HG02938 (cell line): ENCODE data around the gene PAH.

Experiments used
- ATAC-seq: cut with Tn5 transposase; IDR thresholded peaks from one replicate; pipeline ENCODE4 v1.9.1; 2021; ENCODE audit warnings: mild to moderate bottlenecking, moderate library complexity; ENCODE audit not compliant: unreplicated experiment

Gene PAH

GRCh38 chr12:102950950-102951619 is 34.0 kb upstream of the PAH start:
- no peak for ATAC-seq

- ATAC-seq: no peak
Measured at GRCh38 chr12:102950107-102950949, 33.3 kb upstream of the PAH start.

- ATAC-seq: no peak
Measured at GRCh38 chr12:102948941-102949352, 31.9 kb upstream of the PAH start.

- ATAC-seq: no peak
Measured at GRCh38 chr12:102946042-102946441, 29.0 kb upstream of the PAH start.

GRCh38 chr12:102939670-102940222 is 22.7 kb upstream of the PAH start:
- no peak for ATAC-seq

- no peak for ATAC-seq
Measured at GRCh38 chr12:102939059-102939458, 22.0 kb upstream of the PAH start.

- no peak for ATAC-seq
Measured at GRCh38 chr12:102933168-102933567, 16.1 kb upstream of the PAH start.

- no peak for ATAC-seq
Measured at GRCh38 chr12:102927220-102927619, 10.2 kb upstream of the PAH start.

- no peak for ATAC-seq
Measured at GRCh38 chr12:102921240-102921639, 4.2 kb upstream of the PAH start.

GRCh38 chr12:102920271-102920670 is 3.2 kb upstream of the PAH start:
- ATAC-seq: no peak

- ATAC-seq: no peak
Measured at GRCh38 chr12:102918840-102919239, 1.8 kb upstream of the PAH start.

GRCh38 chr12:102916252-102917025 is 605 bp downstream of the PAH start:
- no peak for ATAC-seq

- ATAC-seq: no peak
Measured at GRCh38 chr12:102913453-102914226, 3.4 kb downstream of the PAH start.

GRCh38 chr12:102912258-102912657 is 4.8 kb downstream of the PAH start:
- no peak for ATAC-seq

GRCh38 chr12:102911320-102911719 is 5.7 kb downstream of the PAH start:
- no peak for ATAC-seq

- no peak for ATAC-seq
Measured at GRCh38 chr12:102910792-102911191, 6.3 kb downstream of the PAH start.

GRCh38 chr12:102910137-102910536 is 6.9 kb downstream of the PAH start:
- no peak for ATAC-seq

GRCh38 chr12:102907918-102908317 is 9.1 kb downstream of the PAH start:
- no peak for ATAC-seq

- ATAC-seq: no peak
Measured at GRCh38 chr12:102905229-102905628, 11.8 kb downstream of the PAH start.

- ATAC-seq: no peak
Measured at GRCh38 chr12:102903337-102904007, 13.6 kb downstream of the PAH start.
